NCI-H2196 (cell line): ENCODE measurements around the gene TUT7.
A peak's percentile ranks its signal among the peaks of the same experiment; 100 is the strongest.
"Not testable (repeated sequence)": the region's sequence is repeated elsewhere in the genome, so short reads cannot be mapped to it uniquely, and the experiment has no call there.

Source experiments
- DNase-seq: peaks from one replicate; lab custom pipeline; 2025; ENCODE audit not compliant: unreplicated experiment; lab: John Stamatoyannopoulos, UW

The TUT7 gene

GRCh38 chr9:86349271-86349670 lies 4.9 kb downstream of the TUT7 start:
- DNase-seq: peak; percentile 37

- no peak for DNase-seq
Observed at GRCh38 chr9:86347991-86348390, 6.2 kb downstream of the TUT7 start.

- no peak for DNase-seq
Observed at GRCh38 chr9:86344818-86345217, 9.4 kb downstream of the TUT7 start.

GRCh38 chr9:86342269-86342668 lies 11.9 kb downstream of the TUT7 start:
- no peak for DNase-seq

GRCh38 chr9:86341007-86341491 lies 13.2 kb downstream of the TUT7 start:
- no peak for DNase-seq

GRCh38 chr9:86340356-86341006 lies 13.7 kb downstream of the TUT7 start:
- DNase-seq: no peak

GRCh38 chr9:86337469-86338108 lies 16.6 kb downstream of the TUT7 start:
- DNase-seq: no peak

- DNase-seq: no peak
Observed at GRCh38 chr9:86336058-86336457, 18.2 kb downstream of the TUT7 start.

GRCh38 chr9:86333651-86334050 lies 20.6 kb downstream of the TUT7 start:
- DNase-seq: no peak

- no peak for DNase-seq
Observed at GRCh38 chr9:86330186-86330585, 24.0 kb downstream of the TUT7 start.

- DNase-seq: no peak
Observed at GRCh38 chr9:86329649-86330048, 24.6 kb downstream of the TUT7 start.

GRCh38 chr9:86328156-86328555 lies 26.1 kb downstream of the TUT7 start:
- DNase-seq: no peak

- no peak for DNase-seq
Observed at GRCh38 chr9:86326536-86326935, 27.7 kb downstream of the TUT7 start.

- no peak for DNase-seq
Observed at GRCh38 chr9:86324901-86325300, 29.3 kb downstream of the TUT7 start.

- DNase-seq: no peak
Observed at GRCh38 chr9:86324308-86324707, 29.9 kb downstream of the TUT7 start.

GRCh38 chr9:86322973-86323644 lies 31.1 kb downstream of the TUT7 start:
- no peak for DNase-seq

GRCh38 chr9:86321373-86321772 lies 32.8 kb downstream of the TUT7 start:
- no peak for DNase-seq

GRCh38 chr9:86318187-86318586 lies 36.0 kb downstream of the TUT7 start:
- no peak for DNase-seq

GRCh38 chr9:86315078-86315477 lies 39.1 kb downstream of the TUT7 start:
- DNase-seq: no peak

GRCh38 chr9:86312959-86313358 lies 41.3 kb downstream of the TUT7 start:
- DNase-seq: not testable (repeated sequence)

GRCh38 chr9:86308687-86309086 lies 45.5 kb downstream of the TUT7 start:
- DNase-seq: no peak

- no peak for DNase-seq
Observed at GRCh38 chr9:86304236-86304730, 49.9 kb downstream of the TUT7 start.
